Small intestine (tissue), 7 donors: ENCODE results near the gene CAPN8. TPM values are rescaled to one million over a fixed set of nuclear protein-coding genes. Genes with fewer than 3 reads are reported as not detected.

ENCODE experiments used
- DNase-seq, 2 donors: peaks; one replicate each; pipeline versions ENCODE4 v3.0.0 to v3.0.0-alpha.2; 2013
- FAIRE-seq: peaks from 2 replicates; lab custom pipeline; 2012; peaks lifted over from hg19 to GRCh38; lab: Jason Lieb, UNC
- H3K27ac ChIP-seq, 3 donors: one replicate each; pipeline ENCODE4 v1.5.1; 2013; ENCODE audit warnings: low read length in 2 of 3, mild to moderate bottlenecking in 2 of 3, control low read depth in 1 of 3, inconsistent platforms in 1 of 3, low read depth in 1 of 3, moderate library complexity in 1 of 3
- H3K27me3 ChIP-seq, 3 donors: one replicate each; pipeline ENCODE4 v1.6.1; 2013; ENCODE audit warnings: low read length in 3 of 3, inconsistent platforms in 1 of 3; ENCODE audit not compliant: control insufficient read depth in 3 of 3, insufficient read depth in 3 of 3
- H3K36me3 ChIP-seq, 3 donors: one replicate each; pipeline ENCODE4 v1.6.1; 2013; ENCODE audit warnings: low read length in 3 of 3, inconsistent platforms in 1 of 3, low read depth in 1 of 3, mild to moderate bottlenecking in 1 of 3, moderate library complexity in 1 of 3; ENCODE audit not compliant: control insufficient read depth in 3 of 3, insufficient read depth in 2 of 3
- H3K4me1 ChIP-seq, 3 donors: one replicate each; pipeline ENCODE4 v1.6.1; 2013; ENCODE audit warnings: low read length in 2 of 3, inconsistent platforms in 1 of 3, low read depth in 1 of 3, mild to moderate bottlenecking in 1 of 3, moderate library complexity in 1 of 3; ENCODE audit not compliant: control insufficient read depth in 3 of 3, insufficient read depth in 2 of 3
- H3K4me3 ChIP-seq, 3 donors: one replicate each; pipeline ENCODE4 v1.5.1; 2013; ENCODE audit warnings: low read length in 3 of 3, control low read depth in 1 of 3, inconsistent platforms in 1 of 3, low read depth in 1 of 3, mild to moderate bottlenecking in 1 of 3, moderate library complexity in 1 of 3
- H3K9me3 ChIP-seq, 2 donors: one replicate each; pipeline ENCODE4 v1.6.1; 2013; ENCODE audit warnings: low read depth in 1 of 2, low read length in 1 of 2; ENCODE audit not compliant: control insufficient read depth in 2 of 2, insufficient read depth in 1 of 2
- WGBS, 3 donors: extraction: QIAGEN DNeasy Blood & Tissue Kit; methylation state at CpG; one replicate each; pipeline ENCODE4 v1.1.7; 2013; 5-methylcytosine and 5-hydroxymethylcytosine counted together
- polyA plus RNA-seq, 4 donors: library from polyadenylated mRNA; stranded (reverse) in 3 of 4; unstranded in 1 of 4; fragments of 200-250 nt in 3 of 4; fragments of 120-200 nt in 1 of 4; gene quantifications; one replicate each; pipeline versions ENCODE4 v1.2.1 to v1.2.3, GENCODE V29; 2013
- donor health status: healthy with polysubstance abuse.
- donor health status: control.
- donor health status: control.
- donor health status: Bipolar disorder and iron deficiency.
- donor health status: healthy.

The CAPN8 gene
- polyA plus RNA-seq, 4 donors: 5.1 to 14.8 (median 11.8) TPM

DNA sequence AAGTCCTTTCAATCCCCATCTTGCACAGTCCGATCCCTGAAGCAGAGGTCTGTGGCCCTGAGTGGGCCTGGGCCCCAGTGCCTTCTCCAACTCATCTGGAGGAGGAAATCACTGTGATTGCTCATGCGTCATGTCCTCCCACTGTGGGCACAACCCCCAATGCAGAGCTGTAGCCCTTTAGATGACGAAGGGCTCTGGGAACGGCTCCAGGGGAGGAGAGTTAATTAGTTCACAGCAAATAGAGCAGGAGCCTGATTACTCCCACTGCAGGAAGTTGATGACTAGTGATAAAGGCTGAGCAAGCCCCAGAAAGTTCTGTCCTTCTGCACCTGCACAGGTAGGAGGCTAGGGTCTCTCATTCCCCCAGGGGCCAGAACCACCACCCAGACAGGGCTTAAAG is 160.8 kb downstream of the CAPN8 start:
- WGBS, 3 donors: 32 to 57% (median 48%) methylated on average over 4 of the region's 4 CpGs
- Histone ChIP-seq H3K27me3 (peaks cover 0 to 2% (median 0%) of the 10 kb centered on the region in 3 donors), H3K27ac (no peak overlapping the region), H3K4me1 (no peaks in the 10 kb centered on the region), H3K4me3 (no peak overlapping the region), H3K9me3 (no peaks in the 10 kb centered on the region), H3K36me3 (no peaks in the 10 kb centered on the region)
- FAIRE-seq (no peak), DNase-seq (peak in 1 of 2 donors; percentile 72)

- FAIRE-seq (no peak), DNase-seq (no peak)
- H3K36me3 ChIP-seq: no peaks in the 10 kb centered on the region
- WGBS, 3 donors: 19 to 69% (median 28%) methylated on average over 4 of the region's 4 CpGs
- no peaks in the 10 kb centered on the region for H3K9me3 ChIP-seq
- no peaks in the 10 kb centered on the region for H3K27me3 ChIP-seq
- no peak overlapping the region for H3K27ac ChIP-seq
- no peak overlapping the region for H3K4me3 ChIP-seq
- no peaks in the 10 kb centered on the region for H3K4me1 ChIP-seq
Measured at GRCh38 chr1:223503348-223503747, 162.2 kb downstream of the CAPN8 start.

GRCh38 chr1:223500560-223501425 is 164.7 kb downstream of the CAPN8 start:
- 63 to 66% (median 66%) methylated on average over 11 of the region's 11 CpGs for WGBS, 3 donors
- H3K27ac ChIP-seq: no peak overlapping the region
- FAIRE-seq: no peak

GRCh38 chr1:223496883-223497282 is 168.6 kb downstream of the CAPN8 start:
- 84 to 90% (median 85%) methylated on average over 6 of the region's 6 CpGs for WGBS, 3 donors
- Histone ChIP-seq H3K9me3 (no peaks in the 10 kb centered on the region), H3K4me3 (no peak overlapping the region), H3K27me3 (no peaks in the 10 kb centered on the region), H3K27ac (no peak overlapping the region), H3K4me1 (no peaks in the 10 kb centered on the region), H3K36me3 (no peaks in the 10 kb centered on the region)
- no peak for FAIRE-seq
- DNase-seq: no peak

More at GRCh38 chr1:223500560-223501425, 164.7 kb downstream of the CAPN8 start:
- H3K36me3 ChIP-seq: no peaks in the 10 kb centered on the region
- H3K9me3 ChIP-seq: no peaks in the 10 kb centered on the region
- H3K4me3 ChIP-seq: no peak overlapping the region
- DNase-seq: no peak
- H3K4me1 ChIP-seq: no peaks in the 10 kb centered on the region
- no peaks in the 10 kb centered on the region for H3K27me3 ChIP-seq

- 88 to 91% (median 89%) methylated on average over 11 of the region's 11 CpGs for WGBS, 3 donors
- H3K27ac ChIP-seq: no peak overlapping the region
- no peaks in the 10 kb centered on the region for H3K4me1 ChIP-seq
- no peaks in the 10 kb centered on the region for H3K9me3 ChIP-seq
- DNase-seq (no peak), FAIRE-seq (no peak)
- no peaks in the 10 kb centered on the region for H3K27me3 ChIP-seq
- H3K36me3 ChIP-seq: no peaks in the 10 kb centered on the region
- no peak overlapping the region for H3K4me3 ChIP-seq
Measured at GRCh38 chr1:223494926-223495645, 170.4 kb downstream of the CAPN8 start.

DNA sequence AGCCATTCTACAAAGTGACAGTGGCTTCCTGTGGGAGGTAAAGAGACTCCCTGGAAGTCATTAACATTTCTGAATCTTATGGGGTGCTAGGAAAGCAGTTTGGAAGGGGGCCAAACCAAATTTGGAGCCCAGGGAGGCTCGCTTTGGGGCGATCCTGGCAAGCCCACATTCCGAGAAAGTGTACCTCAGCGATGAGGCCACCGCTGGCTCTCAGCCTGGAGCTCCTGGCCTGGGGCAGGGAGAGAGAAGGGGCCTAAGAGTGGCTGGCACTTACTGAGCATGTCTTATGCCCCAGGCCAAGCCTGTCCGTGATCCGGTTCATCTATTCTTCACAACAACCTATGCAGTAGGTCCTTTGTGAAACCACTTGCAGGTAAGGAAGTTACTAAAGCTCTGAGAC is 173.5 kb downstream of the CAPN8 start:
- WGBS, 3 donors: 78 to 85% (median 84%) methylated on average over 7 of the region's 7 CpGs
- Histone ChIP-seq H3K27ac (no peak overlapping the region), H3K36me3 (no peaks in the 10 kb centered on the region), H3K27me3 (peaks cover 0 to 5% (median 0%) of the 10 kb centered on the region in 3 donors), H3K4me1 (no peaks in the 10 kb centered on the region), H3K4me3 (no peak overlapping the region), H3K9me3 (no peaks in the 10 kb centered on the region)
- FAIRE-seq (no peak), DNase-seq (no peak)

Other genes with a start within 250 kb of the CAPN8 start
- gene CAPN2, start 46.8 kb upstream of the CAPN8 start, polyA plus RNA-seq: 100 to 1,000 TPM in 1 of 4 donors, 10 to 100 TPM in 3; 47.0 to 115 (median 68.8) TPM
- 10 to 100 TPM; 10.8 to 25.2 (median 11.4) TPM for gene TP53BP2, start 180.2 kb upstream of the CAPN8 start, polyA plus RNA-seq